K562 (cell line): Measurements from ENCODE around the gene PLCB1. TPM values are rescaled to one million over a fixed set of nuclear protein-coding genes. Genes with fewer than 3 reads are reported as not detected.

Experiments
- ATAC-seq: fragments of 200-7000 bp; cut with Tn5 transposase; 3 replicates; pipeline ENCODE4 v1.9.1; 2020; ENCODE audit warnings: moderate library complexity
- BruUV-seq: library from RNA; stranded (reverse); fragments of 400-500 nt; replicated peaks from 2 replicates; lab custom pipeline; 2021; lab: Mats Ljungman, UMichigan
- CTCF ChIA-PET: fragments of 300-600 bp; formaldehyde crosslinking; extraction: SDS; loops from one replicate; lab custom pipeline; 2021; ENCODE audit warnings: low intra/inter-chr PET ratio; lab: Yijun Ruan, JAX
- POLR2A ChIA-PET: fragments of 300-600, 350-650 bp; sonication (Branson Sonifier 250); formaldehyde crosslinking; extraction: SDS; loops from one replicate; lab custom pipeline; 2021; ENCODE audit warnings: antibody characterized with exemption, inconsistent platforms; lab: Yijun Ruan, JAX
- DNase-seq, 4 experiments: peaks; one replicate each; pipeline versions ENCODE4 v3.0.0 to v3.0.0-alpha.2; 2011 to 2018; ENCODE audit warnings: low spot score in 3 of 4, mixed read lengths in 3 of 4; ENCODE audit errors: extremely low read depth in 1 of 4
- FAIRE-seq: peaks from 2 replicates; lab custom pipeline; 2011; peaks lifted over from hg19 to GRCh38; lab: Jason Lieb, UNC
- H2AFZ ChIP-seq: 2 replicates; pipeline ENCODE4 v1.6.0; 2011; ENCODE audit warnings: low read depth, low read length, control low read depth, inconsistent platforms
- H3K27ac ChIP-seq: fragments of 200-600 bp; 3 replicates; pipeline ENCODE4 v1.8.0; 2011; ENCODE audit warnings: low read depth, mild to moderate bottlenecking, control low read depth, inconsistent platforms, low read length, moderate library complexity, mixed read lengths; ENCODE audit errors: extremely low read depth
- H3K27me3 ChIP-seq, 2 experiments: fragments of 300-600 bp in 1 of 2; 2 replicates in 1 of 2; 3 replicates in 1 of 2; pipeline versions ENCODE4 v1.6.0 to v1.8.0; 2011; ENCODE audit warnings: inconsistent platforms in 2 of 2, low read length in 2 of 2, mild to moderate bottlenecking in 1 of 2, mixed read lengths in 1 of 2, moderate library complexity in 1 of 2; ENCODE audit not compliant: control insufficient read depth in 2 of 2, insufficient read depth in 2 of 2
- H3K36me3 ChIP-seq: fragments of 300-600 bp; 3 replicates; pipeline ENCODE4 v1.8.0; 2011; ENCODE audit warnings: mild to moderate bottlenecking, low read length, inconsistent platforms; ENCODE audit not compliant: control insufficient read depth, insufficient read depth
- H3K4me1 ChIP-seq, 2 experiments: fragments of 200-600 bp in 1 of 2; replicated peaks in 1 of 2; 2 replicates in 1 of 2; 3 replicates in 1 of 2; pipeline versions ENCODE4 v1.5.1 to v1.8.0; 2011; ENCODE audit warnings: inconsistent platforms in 2 of 2, low read length in 2 of 2, mild to moderate bottlenecking in 1 of 2, mixed read lengths in 1 of 2, moderate library complexity in 1 of 2; ENCODE audit not compliant: control insufficient read depth in 2 of 2, insufficient read depth in 2 of 2
- H3K4me2 ChIP-seq: 2 replicates; pipeline ENCODE4 v1.6.1; 2011; ENCODE audit warnings: low read length, control low read depth, inconsistent platforms, mixed read lengths; ENCODE audit not compliant: insufficient read depth
- H3K4me3 ChIP-seq: fragments of 200-600 bp; sonication (generic), shearing (Covaris generic); 2 replicates; pipeline ENCODE4 v1.5.1; 2016; ENCODE audit warnings: control low read depth, inconsistent platforms
- H3K79me2 ChIP-seq: fragments of 200-600 bp; 3 replicates; pipeline ENCODE4 v1.8.0; 2011; ENCODE audit warnings: low read length, inconsistent platforms; ENCODE audit not compliant: control insufficient read depth, insufficient read depth
- H3K9ac ChIP-seq, 2 experiments: 2 replicates each; pipeline versions ENCODE4 v1.6.0 to v1.6.1; 2011; ENCODE audit warnings: low read depth in 2 of 2, low read length in 2 of 2, control low read depth in 1 of 2, inconsistent platforms in 1 of 2, mild to moderate bottlenecking in 1 of 2, mixed read lengths in 1 of 2; ENCODE audit not compliant: insufficient read depth in 1 of 2
- H3K9me1 ChIP-seq: one replicate; pipeline ENCODE4 v1.6.0; 2011; ENCODE audit warnings: inconsistent platforms, mild to moderate bottlenecking, low read length, moderate library complexity; ENCODE audit not compliant: control insufficient read depth, insufficient read depth
- H3K9me3 ChIP-seq: replicated peaks from 2 replicates; pipeline ENCODE4 v1.5.1; 2011; ENCODE audit warnings: low read depth, low read length, inconsistent platforms; ENCODE audit not compliant: control insufficient read depth, insufficient read depth
- H4K20me1 ChIP-seq: replicated peaks from 2 replicates; pipeline ENCODE4 v1.6.1; 2011; ENCODE audit warnings: low read length, inconsistent platforms, mixed read lengths; ENCODE audit not compliant: control insufficient read depth, insufficient read depth
- FOXP4 ChIP-seq: sonication (generic); formaldehyde crosslinking; IDR thresholded peaks from 2 replicates; pipeline ENCODE4 v1.8.0; 2022; ENCODE audit warnings: mild to moderate bottlenecking, missing genetic modification reagents, borderline replicate concordance
- GABPB1 ChIP-seq: sonication (generic); formaldehyde crosslinking; IDR thresholded peaks from 2 replicates; pipeline ENCODE4 v1.8.0; 2022; ENCODE audit warnings: mild to moderate bottlenecking, missing genetic modification reagents
- MYNN ChIP-seq, 2 experiments: sonication (generic); formaldehyde crosslinking in 1 of 2; IDR thresholded peaks; 2 replicates each; pipeline versions ENCODE4 v1.5.0 to v1.6.1; 2016 to 2020; ENCODE audit warnings: antibody characterized with exemption in 1 of 2, missing genetic modification reagents in 1 of 2
- POLR2G ChIP-seq: fragments of 200-400 bp; formaldehyde crosslinking; IDR thresholded peaks from 2 replicates; pipeline ENCODE4 v1.6.1; 2017; ENCODE audit warnings: low read depth, mild to moderate bottlenecking, antibody characterized with exemption, low read length, moderate library complexity
- ZNF444 ChIP-seq: fragments of 250-450 bp; sonication (Bioruptor Pico); IDR thresholded peaks from 2 replicates; pipeline ENCODE4 v1.4.0; 2020; ENCODE audit warnings: mild to moderate bottlenecking, moderate library complexity
- in situ Hi-C: fragments of 300-500 bp; cut with MboI; formaldehyde crosslinking; loops from 4 replicates; pipeline ENCODE4 v1.15.0; 2018; ENCODE audit warnings: inconsistent platforms, mixed read lengths
- intact Hi-C: fragments of 100-400 bp; cut with micrococcal nuclease; formaldehyde crosslinking; loops from 2 replicates; pipeline ENCODE4 v1.14.2; 2022
- polyA plus RNA-seq, 8 experiments: library from polyadenylated mRNA; depleted of rRNA in 4 of 8; stranded (reverse) in 5 of 8; unstranded in 3 of 8; fragments of >200 nt; fragmentation: Nextera tagmentation in 2 of 8; fragmentation: Illumina TruSeq in 1 of 8; extraction: Ambion mirVana in 2 of 8; extraction: Trizol in 1 of 8; gene quantifications; 2 replicates each; pipeline versions ENCODE4 v1.2.1 to v1.2.3, GENCODE V29; 2011 to 2014; ENCODE audit warnings: inconsistent platforms in 1 of 8, missing spikeins in 1 of 8
- total RNA-seq, 7 experiments: library from RNA; depleted of rRNA in 6 of 7; stranded (reverse); fragments of >200 nt in 6 of 7; fragmentation: Illumina TruSeq in 2 of 7; extraction: Trizol in 2 of 7; gene quantifications; 2 replicates each; pipeline versions ENCODE4 v1.2.1 to v1.2.3, GENCODE V29; 2011 to 2021; ENCODE audit warnings: low replicate concordance in 1 of 7
- TF ChIP-seq, protein P1 (sequence below): sonication (generic); formaldehyde crosslinking; IDR thresholded peaks from 2 replicates; pipeline ENCODE4 v1.8.1; 2022; ENCODE audit warnings: missing genetic modification reagents
- TF ChIP-seq, protein P2 (sequence below): fragments of 450-650 bp; IDR thresholded peaks from 2 replicates; pipeline ENCODE4 v1.6.1; 2018; ENCODE audit warnings: mild to moderate bottlenecking, low read depth; ENCODE audit not compliant: partially characterized antibody
- TF ChIP-seq, protein P3 (sequence below): fragments of 250-450 bp; sonication (Bioruptor Pico); IDR thresholded peaks from 2 replicates; pipeline ENCODE4 v1.5.0; 2021
- TF ChIP-seq, protein P4 (sequence below): IDR thresholded peaks from 3 replicates; pipeline ENCODE4 v1.6.1; 2011; ENCODE audit warnings: borderline replicate concordance, mild to moderate bottlenecking; ENCODE audit not compliant: insufficient read length, insufficient read depth

The PLCB1 gene
- total and polyA plus RNA-seq, 9 of the 15 experiments (the other 6 are each of a cell fraction or from before 2014, with no cell fraction given) = 0.34 to 3.1 (median 1.3) TPM

DNA sequence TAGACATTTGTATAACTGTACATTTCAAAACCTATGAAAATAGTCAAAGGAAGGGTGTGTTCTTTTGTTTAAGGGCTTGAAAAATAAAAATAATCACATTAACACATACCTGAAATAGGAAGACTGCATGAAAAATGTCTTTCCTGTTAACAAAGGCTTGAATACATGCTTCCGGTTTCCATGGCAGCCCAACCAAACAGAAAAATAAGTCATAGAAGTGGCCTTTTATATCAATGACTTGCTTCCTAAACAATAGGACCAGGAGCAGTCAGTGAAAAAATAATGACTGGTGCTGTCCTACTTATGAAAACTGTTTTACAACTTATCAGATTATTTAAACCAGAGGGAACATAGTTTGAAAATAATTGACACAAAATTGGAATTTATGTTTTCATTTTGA is 524.3 kb downstream of the PLCB1 start (continued):
- TF ChIP-seq FOXP4 = no peak

DNA sequence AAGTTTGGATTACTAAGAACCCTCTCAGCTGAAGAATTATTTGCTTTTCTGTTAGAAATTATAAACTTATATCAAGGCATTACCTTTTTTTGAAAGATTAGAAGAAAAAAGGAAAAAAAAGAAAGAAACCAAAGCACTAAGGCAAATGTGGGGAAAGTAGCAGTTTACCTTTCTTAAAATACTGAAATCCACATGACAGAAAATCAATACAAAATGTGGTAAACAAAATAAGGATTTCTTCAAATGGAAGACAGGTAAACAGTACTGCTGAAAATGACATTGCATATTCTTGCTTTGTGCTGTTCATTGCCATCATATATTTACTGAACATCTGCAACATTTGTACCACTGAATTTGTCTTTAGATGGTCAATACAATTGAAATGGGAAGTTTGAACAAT is 525.6 kb downstream of the PLCB1 start:
- TF ChIP-seq MYNN (IDR thresholded peaks at IDR 0.05) (no peak), MYNN (CRISPR knock-in tag; IDR thresholded peaks at IDR 0.05) (no peak), GABPB1 (CRISPR knock-in tag) (no peak), POLR2G (no peak), FOXP4 (no peak), ZNF444 (CRISPR knock-in tag) (no peak)
- TF ChIP-seq, protein P1, sequence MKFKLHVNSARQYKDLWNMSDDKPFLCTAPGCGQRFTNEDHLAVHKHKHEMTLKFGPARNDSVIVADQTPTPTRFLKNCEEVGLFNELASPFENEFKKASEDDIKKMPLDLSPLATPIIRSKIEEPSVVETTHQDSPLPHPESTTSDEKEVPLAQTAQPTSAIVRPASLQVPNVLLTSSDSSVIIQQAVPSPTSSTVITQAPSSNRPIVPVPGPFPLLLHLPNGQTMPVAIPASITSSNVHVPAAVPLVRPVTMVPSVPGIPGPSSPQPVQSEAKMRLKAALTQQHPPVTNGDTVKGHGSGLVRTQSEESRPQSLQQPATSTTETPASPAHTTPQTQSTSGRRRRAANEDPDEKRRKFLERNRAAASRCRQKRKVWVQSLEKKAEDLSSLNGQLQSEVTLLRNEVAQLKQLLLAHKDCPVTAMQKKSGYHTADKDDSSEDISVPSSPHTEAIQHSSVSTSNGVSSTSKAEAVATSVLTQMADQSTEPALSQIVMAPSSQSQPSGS (CRISPR knock-in tag) = no peak
- TF ChIP-seq, protein P2, sequence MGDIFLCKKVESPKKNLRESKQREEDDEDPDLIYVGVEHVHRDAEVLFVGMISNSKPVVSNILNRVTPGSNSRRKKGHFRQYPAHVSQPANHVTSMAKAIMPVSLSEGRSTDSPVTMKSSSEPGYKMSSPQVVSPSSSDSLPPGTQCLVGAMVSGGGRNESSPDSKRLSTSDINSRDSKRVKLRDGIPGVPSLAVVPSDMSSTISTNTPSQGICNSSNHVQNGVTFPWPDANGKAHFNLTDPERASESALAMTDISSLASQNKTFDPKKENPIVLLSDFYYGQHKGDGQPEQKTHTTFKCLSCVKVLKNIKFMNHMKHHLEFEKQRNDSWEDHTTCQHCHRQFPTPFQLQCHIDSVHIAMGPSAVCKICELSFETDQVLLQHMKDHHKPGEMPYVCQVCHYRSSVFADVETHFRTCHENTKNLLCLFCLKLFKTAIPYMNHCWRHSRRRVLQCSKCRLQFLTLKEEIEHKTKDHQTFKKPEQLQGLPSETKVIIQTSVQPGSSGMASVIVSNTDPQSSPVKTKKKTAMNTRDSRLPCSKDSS = no peak
- TF ChIP-seq, protein P3, sequence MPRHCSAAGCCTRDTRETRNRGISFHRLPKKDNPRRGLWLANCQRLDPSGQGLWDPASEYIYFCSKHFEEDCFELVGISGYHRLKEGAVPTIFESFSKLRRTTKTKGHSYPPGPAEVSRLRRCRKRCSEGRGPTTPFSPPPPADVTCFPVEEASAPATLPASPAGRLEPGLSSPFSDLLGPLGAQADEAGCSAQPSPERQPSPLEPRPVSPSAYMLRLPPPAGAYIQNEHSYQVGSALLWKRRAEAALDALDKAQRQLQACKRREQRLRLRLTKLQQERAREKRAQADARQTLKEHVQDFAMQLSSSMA = no peak
- TF ChIP-seq, protein P4, sequence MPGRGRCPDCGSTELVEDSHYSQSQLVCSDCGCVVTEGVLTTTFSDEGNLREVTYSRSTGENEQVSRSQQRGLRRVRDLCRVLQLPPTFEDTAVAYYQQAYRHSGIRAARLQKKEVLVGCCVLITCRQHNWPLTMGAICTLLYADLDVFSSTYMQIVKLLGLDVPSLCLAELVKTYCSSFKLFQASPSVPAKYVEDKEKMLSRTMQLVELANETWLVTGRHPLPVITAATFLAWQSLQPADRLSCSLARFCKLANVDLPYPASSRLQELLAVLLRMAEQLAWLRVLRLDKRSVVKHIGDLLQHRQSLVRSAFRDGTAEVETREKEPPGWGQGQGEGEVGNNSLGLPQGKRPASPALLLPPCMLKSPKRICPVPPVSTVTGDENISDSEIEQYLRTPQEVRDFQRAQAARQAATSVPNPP = no peak
- Histone ChIP-seq H3K4me1 (no peaks in the 10 kb centered on the region), H3K9ac (no peak overlapping the region), H2AFZ (no peak overlapping the region), H3K27ac (no peak overlapping the region), H3K4me2 (no peak overlapping the region), H4K20me1 (no peaks in the 10 kb centered on the region), H3K27me3 (no peaks in the 10 kb centered on the region), H3K36me3 (no peaks in the 10 kb centered on the region), H3K79me2 (no peaks in the 10 kb centered on the region), H3K4me3 (no peak overlapping the region), H3K9me1 (no peaks in the 10 kb centered on the region), H3K9me3 (no peaks in the 10 kb centered on the region)
- in situ Hi-C loops = no loop called here
- intact Hi-C loops = no loop called here
- ChIA-PET CTCF (no interaction called here), POLR2A (no interaction called here)
- FAIRE-seq (no peak), DNase-seq (no peak), ATAC-seq (no peak)
- BruUV-seq = no TSS peak
